ENCODE data around the gene MPZ.

GRCh38 chr1:161261261-161262235, 48.2 kb downstream of the MPZ start:
- no peak for TF ChIP-seq POLR2A (IDR thresholded peaks at IDR 0.05; ENCODE audit: low read depth, low read length)
- TF ChIP-seq CTCF (IDR thresholded peaks at IDR 0.05 in 2 of 3, conservative IDR thresholded peaks at IDR 0.05 in 1 of 3; ENCODE audit: control insufficient read depth in 2 of 3, extremely low read depth in 1 of 3, insufficient read depth in 1 of 3, low read depth in 3 of 3, low read length in 3 of 3), result no peak
- TF ChIP-seq SP1 (IDR thresholded peaks at IDR 0.05; ENCODE audit: low read depth, low read length), result no peak
- TF ChIP-seq RCOR1 (conservative IDR thresholded peaks at IDR 0.05; ENCODE audit: low read depth, low read length), result no peak
- no peak for TF ChIP-seq RFX5 (IDR thresholded peaks at IDR 0.05; ENCODE audit: low read depth, low read length)
- TF ChIP-seq ZNF24 (IDR thresholded peaks at IDR 0.05), result no peak
- peak; percentile 94 for TF ChIP-seq PKNOX1 (IDR thresholded peaks at IDR 0.05)
- TF ChIP-seq USF2 (IDR thresholded peaks at IDR 0.05; ENCODE audit: borderline replicate concordance, low read depth, low read length), result no peak
- TF ChIP-seq ZSCAN29 (IDR thresholded peaks at IDR 0.05), result no peak
- TF ChIP-seq ZBTB4 (CRISPR knock-in tag; IDR thresholded peaks at IDR 0.05), result no peak
- no peak for TF ChIP-seq SIN3A (IDR thresholded peaks at IDR 0.05; ENCODE audit: low read depth, low read length)
- TF ChIP-seq NR2C2 (IDR thresholded peaks at IDR 0.05; ENCODE audit: borderline replicate concordance, control insufficient read depth, insufficient read length, low read depth), result no peak
